Measurements from ENCODE around the gene LRRC2. TPM values are rescaled to one million over a fixed set of nuclear protein-coding genes. Genes with fewer than 3 reads are reported as not detected.

The LRRC2 gene
- total RNA-seq, 1 experiment from 2014 or later, result 2.6 TPM

- DNase-seq, result no peak
- no peak overlapping the region for H4K5ac ChIP-seq (ENCODE audit: insufficient read length, low read depth, low read length)
- no peak overlapping the region for H2BK120ac ChIP-seq (ENCODE audit: low read depth, low read length, poor library complexity, severe bottlenecking)
- no peak for TF ChIP-seq CTCF (conservative IDR thresholded peaks at IDR 0.05)
- H3K27ac ChIP-seq (ENCODE audit: insufficient read length, low read depth, low read length), result no peak overlapping the region
- no peak overlapping the region for H2BK20ac ChIP-seq (ENCODE audit: low read depth, low read length, poor library complexity, severe bottlenecking)
- Mint-ChIP-seq H3K27ac (no peak overlapping the region), H3K36me3 (ENCODE audit: insufficient read depth in 1 of 3, low read depth in 3 of 3) (0 out of 7 replicates have a peak, but pooled peaks cover 0 to under 1% (median 0%) of the 10 kb centered on the region in 3 experiments), H3K4me3 (no peak overlapping the region), H3K4me1 (0 out of 4 replicates have a peak, but pooled peaks cover 0 to 2% of the 10 kb centered on the region in 2 experiments), H3K9me3 (peaks cover 0 to 2% of the 10 kb centered on the region in 2 experiments; a peak in 2 of 5 replicates), H3K27me3 (ENCODE audit: low read depth) (peaks cover 5% of the 10 kb centered on the region)
- no peaks in the 10 kb centered on the region for H3K4me1 ChIP-seq (ENCODE audit: insufficient read depth, low read length)
- H3K14ac ChIP-seq (ENCODE audit: insufficient read depth, low read length), result no peak overlapping the region
- H2BK5ac ChIP-seq (ENCODE audit: insufficient read length, low read length), result no peak overlapping the region
- no peaks in the 10 kb centered on the region for H4K20me1 ChIP-seq (ENCODE audit: control insufficient read depth, insufficient read depth, insufficient read length)
- H2BK12ac ChIP-seq (ENCODE audit: insufficient read length, low read depth, low read length), result no peak overlapping the region
- H3K23me2 ChIP-seq (ENCODE audit: insufficient read length, low read depth, low read length, poor library complexity, severe bottlenecking), result no peaks in the 10 kb centered on the region
- H4K91ac ChIP-seq (ENCODE audit: insufficient read length, low read depth, low read length), result no peak overlapping the region
- no peaks in the 10 kb centered on the region for H3K79me1 ChIP-seq (ENCODE audit: insufficient read depth, low read depth, low read length, poor library complexity, severe bottlenecking)
- H3K4me2 ChIP-seq (ENCODE audit: insufficient read depth, insufficient read length, low read length), result no peak overlapping the region
- no peak overlapping the region for H3K9ac ChIP-seq (ENCODE audit: extremely low read depth, insufficient read length, low read length)
- H3K9me3 ChIP-seq (ENCODE audit: control insufficient read depth, low read depth, low read length), result no peaks in the 10 kb centered on the region
- no peak overlapping the region for H2BK15ac ChIP-seq (ENCODE audit: low read depth, low read length)
- no peak overlapping the region for H3T11ph ChIP-seq (ENCODE audit: low read length)
- no peak overlapping the region for H4K8ac ChIP-seq (replicated peaks; ENCODE audit: insufficient read length, low read depth, low read length)
- H2AFZ ChIP-seq (ENCODE audit: low read length), result no peak overlapping the region
- H3K56ac ChIP-seq (ENCODE audit: insufficient read length, low read depth, low read length), result no peak overlapping the region
- H2AK5ac ChIP-seq (ENCODE audit: insufficient read length, low read length), result no peak overlapping the region
- H3K4ac ChIP-seq (ENCODE audit: low read depth, low read length), result no peak overlapping the region
- H3K23ac ChIP-seq (ENCODE audit: insufficient read length, low read depth, low read length), result no peak overlapping the region
- H3K79me2 ChIP-seq (ENCODE audit: insufficient read depth, low read length), result no peaks in the 10 kb centered on the region
- WGBS (ENCODE audit: extremely low coverage, insufficient read length, low lambda C conversion rate), result no CpG with 5 or more reads among the region's 6 CpGs
- H3K18ac ChIP-seq (ENCODE audit: insufficient read length, low read depth, low read length), result no peak overlapping the region
- H3K27me3 ChIP-seq (ENCODE audit: insufficient read depth, low read length), result no peaks in the 10 kb centered on the region
Measured at GRCh38 chr3:46480491-46481195, 85.5 kb downstream of the LRRC2 start.
